Neural crest cell (in vitro differentiated cells): ENCODE data around the gene SIX5. TPM values are rescaled to one million over a fixed set of nuclear protein-coding genes. Genes with fewer than 3 reads are reported as not detected.
A peak's percentile ranks its signal among the peaks of the same experiment; 100 is the strongest.
"Not testable (repeated sequence)": the region's sequence is repeated elsewhere in the genome, so short reads cannot be mapped to it uniquely, and the experiment has no call there.

Source experiments
- DNase-seq: peaks from one replicate; pipeline ENCODE4 v3.0.0; 2021; ENCODE audit warnings: low read depth, mixed read lengths, low spot score
- H3K27ac Mint-ChIP-seq: one replicate; pipeline ENCODE4 v1.8.0; 2021; ENCODE audit warnings: mild to moderate bottlenecking, mixed read lengths; ENCODE audit not compliant: unreplicated experiment
- H3K27me3 Mint-ChIP-seq: 2 replicates; pipeline ENCODE4 v1.8.0; 2021; ENCODE audit warnings: low read depth, mild to moderate bottlenecking, mixed read lengths
- H3K36me3 Mint-ChIP-seq: 2 replicates; pipeline ENCODE4 v1.8.0; 2021; ENCODE audit warnings: low read depth, mild to moderate bottlenecking, mixed read lengths
- H3K4me1 Mint-ChIP-seq: 2 replicates; pipeline ENCODE4 v1.8.0; 2021; ENCODE audit warnings: mixed read lengths
- H3K4me3 Mint-ChIP-seq: one replicate; pipeline ENCODE4 v1.8.0; 2021; ENCODE audit warnings: mild to moderate bottlenecking, mixed read lengths
- H3K9me3 Mint-ChIP-seq: 2 replicates; pipeline ENCODE4 v1.8.0; 2021; ENCODE audit warnings: mixed read lengths
- total RNA-seq: library from RNA; stranded (reverse); gene quantifications from 2 replicates; pipeline ENCODE4 v1.2.1, GENCODE V29; 2021
- TF ChIP-seq, protein P1 (sequence below): fragments of 200-600 bp; sonication (generic); conservative IDR thresholded peaks from 2 replicates; pipeline ENCODE4 v1.5.0; 2021; ENCODE audit warnings: antibody characterized with exemption, mild to moderate bottlenecking

Gene SIX5
- total RNA-seq, 1 donor from 2014 or later = 38.6 TPM

DNA sequence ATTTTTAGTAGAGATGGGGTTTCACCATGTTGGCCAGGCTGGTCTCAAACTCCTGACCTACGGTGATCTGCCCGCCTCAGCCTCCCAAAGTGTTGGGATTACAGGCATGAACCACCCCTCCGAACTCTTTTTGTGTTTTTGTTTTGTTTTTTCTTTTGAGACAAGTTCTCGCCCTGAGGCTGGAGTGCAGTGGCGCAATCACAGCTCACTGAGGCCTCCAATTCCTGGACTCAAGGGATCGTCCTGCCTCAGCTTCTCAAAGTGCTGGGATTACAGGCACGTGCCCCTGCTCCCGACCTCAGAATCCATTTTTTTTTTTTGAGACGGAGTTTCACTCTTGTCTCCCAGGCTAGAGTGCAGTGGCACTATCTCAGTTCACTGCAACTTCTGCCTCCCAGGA is 11.4 kb downstream of the SIX5 start:
- no peak for DNase-seq

DNA sequence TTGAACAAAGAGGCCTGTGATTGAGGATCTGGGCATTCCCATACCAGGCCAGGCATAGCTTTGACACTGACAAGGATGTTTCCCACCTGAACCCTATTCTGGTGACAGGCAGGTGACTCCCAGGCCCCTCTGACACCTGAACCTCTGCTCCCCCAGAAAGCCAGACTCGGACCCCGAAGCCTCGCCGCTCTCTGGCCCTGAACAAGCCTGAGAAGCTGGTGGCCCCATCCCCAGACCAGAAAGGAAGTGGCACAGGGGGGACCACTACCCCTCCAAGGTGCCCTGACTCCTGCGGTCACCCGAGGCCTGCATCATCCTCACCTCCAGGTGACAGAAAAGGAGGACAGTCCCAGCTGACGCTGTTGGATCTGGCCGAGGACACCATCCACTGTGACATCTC is 14.7 kb downstream of the SIX5 start:
- Mint-ChIP-seq H3K9me3 (no peaks in the 10 kb centered on the region), H3K27ac (peak overlapping the region; percentile 72), H3K4me1 (peaks cover 5% of the 10 kb centered on the region), H3K4me3 (no peak overlapping the region), H3K36me3 (no peaks in the 10 kb centered on the region), H3K27me3 (no peaks in the 10 kb centered on the region)
- TF ChIP-seq, protein P1, sequence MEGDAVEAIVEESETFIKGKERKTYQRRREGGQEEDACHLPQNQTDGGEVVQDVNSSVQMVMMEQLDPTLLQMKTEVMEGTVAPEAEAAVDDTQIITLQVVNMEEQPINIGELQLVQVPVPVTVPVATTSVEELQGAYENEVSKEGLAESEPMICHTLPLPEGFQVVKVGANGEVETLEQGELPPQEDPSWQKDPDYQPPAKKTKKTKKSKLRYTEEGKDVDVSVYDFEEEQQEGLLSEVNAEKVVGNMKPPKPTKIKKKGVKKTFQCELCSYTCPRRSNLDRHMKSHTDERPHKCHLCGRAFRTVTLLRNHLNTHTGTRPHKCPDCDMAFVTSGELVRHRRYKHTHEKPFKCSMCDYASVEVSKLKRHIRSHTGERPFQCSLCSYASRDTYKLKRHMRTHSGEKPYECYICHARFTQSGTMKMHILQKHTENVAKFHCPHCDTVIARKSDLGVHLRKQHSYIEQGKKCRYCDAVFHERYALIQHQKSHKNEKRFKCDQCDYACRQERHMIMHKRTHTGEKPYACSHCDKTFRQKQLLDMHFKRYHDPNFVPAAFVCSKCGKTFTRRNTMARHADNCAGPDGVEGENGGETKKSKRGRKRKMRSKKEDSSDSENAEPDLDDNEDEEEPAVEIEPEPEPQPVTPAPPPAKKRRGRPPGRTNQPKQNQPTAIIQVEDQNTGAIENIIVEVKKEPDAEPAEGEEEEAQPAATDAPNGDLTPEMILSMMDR = no peak
- no peak for DNase-seq

More for the DNA sequence above, 11.4 kb downstream of the SIX5 start:
- Mint-ChIP-seq H3K27me3 (no peaks in the 10 kb centered on the region), H3K9me3 (no peaks in the 10 kb centered on the region), H3K4me3 (no peak overlapping the region), H3K4me1 (peaks cover 5% of the 10 kb centered on the region), H3K36me3 (no peaks in the 10 kb centered on the region), H3K27ac (no peak overlapping the region)
- TF ChIP-seq, protein P1 = no peak

DNA sequence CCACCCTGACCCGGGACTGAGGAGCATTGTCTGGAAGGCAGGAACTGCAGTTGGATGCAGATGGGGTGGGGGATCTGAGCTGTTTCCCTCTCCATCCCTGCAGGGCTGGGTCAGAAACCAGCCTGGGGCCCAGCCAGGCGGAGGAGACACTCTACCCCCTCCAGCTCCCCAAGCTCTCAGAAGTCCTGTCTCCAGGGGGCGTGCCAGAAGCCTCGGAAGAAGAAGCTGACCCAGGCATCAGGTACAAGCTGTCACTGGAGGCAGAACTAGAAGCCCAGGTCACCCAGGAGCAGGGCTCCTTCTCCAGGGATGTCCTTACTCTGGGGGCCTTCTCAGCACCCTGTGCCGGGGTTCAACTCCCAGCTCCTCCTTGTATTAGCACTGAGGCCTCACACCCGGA is 15.5 kb downstream of the SIX5 start:
- Mint-ChIP-seq H3K4me1 (peaks cover 5% of the 10 kb centered on the region), H3K27me3 (no peaks in the 10 kb centered on the region), H3K27ac (no peak overlapping the region), H3K4me3 (no peak overlapping the region), H3K36me3 (no peaks in the 10 kb centered on the region), H3K9me3 (no peaks in the 10 kb centered on the region)
- no peak for DNase-seq
- TF ChIP-seq, protein P1 = no peak

DNA sequence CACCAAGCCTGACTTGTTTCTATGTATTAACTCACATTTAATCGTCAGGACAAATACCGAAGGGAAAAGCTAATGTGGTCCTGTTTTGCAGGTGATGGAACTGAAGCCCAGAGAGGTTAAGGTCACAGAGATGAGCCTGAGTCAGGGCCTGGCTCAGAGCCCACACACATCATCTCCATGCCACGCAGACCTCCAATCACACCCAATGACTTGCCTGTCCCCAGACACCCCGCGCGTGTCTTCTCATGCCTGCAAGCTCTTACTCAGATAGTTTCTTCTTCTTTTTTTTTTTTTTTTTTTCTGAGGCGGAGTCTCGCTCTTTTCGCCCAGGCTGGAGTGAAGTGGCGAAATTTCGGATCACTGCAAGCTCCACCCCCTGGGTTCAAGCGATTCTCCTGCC is 16.4 kb downstream of the SIX5 start:
- DNase-seq = no peak
- H3K27ac Mint-ChIP-seq = no peak overlapping the region
- TF ChIP-seq, protein P1 = no peak
- H3K27me3 Mint-ChIP-seq = no peaks in the 10 kb centered on the region
- H3K9me3 Mint-ChIP-seq = no peaks in the 10 kb centered on the region
- peaks cover 5% of the 10 kb centered on the region for H3K4me1 Mint-ChIP-seq
- H3K36me3 Mint-ChIP-seq = no peaks in the 10 kb centered on the region
- H3K4me3 Mint-ChIP-seq = no peak overlapping the region

DNA sequence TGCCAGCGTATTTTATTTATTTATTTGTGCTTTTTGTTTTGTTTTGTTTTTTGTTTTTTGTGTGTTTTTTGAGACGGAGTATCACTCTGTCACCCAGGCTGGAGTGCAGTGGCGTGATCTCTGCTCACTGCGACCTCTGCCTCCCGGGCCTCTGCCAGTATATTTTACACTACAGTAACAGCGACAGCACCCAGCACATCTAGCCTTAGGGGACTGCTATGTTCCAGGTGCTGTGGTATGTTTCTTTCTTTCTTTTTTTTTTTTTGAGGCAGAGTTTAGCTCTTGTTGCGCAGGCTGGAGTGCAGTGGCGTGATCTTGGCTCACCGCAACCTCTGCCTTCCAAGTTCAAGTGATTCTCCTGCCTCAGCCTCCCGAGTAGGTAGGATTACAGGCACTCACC is 17.6 kb downstream of the SIX5 start:
- DNase-seq, H3K27ac Mint-ChIP-seq, H3K4me3 Mint-ChIP-seq, H3K36me3 Mint-ChIP-seq, H3K27me3 Mint-ChIP-seq, H3K9me3 Mint-ChIP-seq, H3K4me1 Mint-ChIP-seq: not testable (repeated sequence)

DNA sequence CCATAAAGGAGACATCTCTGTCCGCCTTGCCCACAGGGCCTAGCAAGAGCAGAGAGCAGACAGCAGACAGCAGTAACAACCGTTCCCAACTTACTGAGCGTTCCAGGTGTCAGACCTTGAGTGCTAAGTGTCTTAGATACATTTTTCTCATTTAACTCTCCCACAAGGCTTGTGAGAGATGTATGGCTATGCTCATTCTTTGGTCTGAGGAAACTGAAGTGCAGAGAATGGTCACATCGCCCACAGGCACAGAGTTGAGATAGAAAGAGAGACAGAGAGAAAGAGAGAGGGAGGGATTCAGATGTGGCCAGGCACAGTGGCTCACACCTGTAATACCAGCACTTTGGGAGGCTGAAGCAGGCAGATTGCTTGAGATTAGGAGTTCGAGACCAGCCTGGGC is 21.5 kb downstream of the SIX5 start:
- DNase-seq = no peak
- Mint-ChIP-seq H3K4me3 (no peak overlapping the region), H3K36me3 (no peaks in the 10 kb centered on the region)

More for the DNA sequence above, 21.5 kb downstream of the SIX5 start:
- Mint-ChIP-seq H3K27me3 (no peaks in the 10 kb centered on the region), H3K27ac (peak overlapping the region; percentile 48), H3K4me1 (no peaks in the 10 kb centered on the region), H3K9me3 (no peaks in the 10 kb centered on the region)
- TF ChIP-seq, protein P1 = no peak
